GM23338 (cell line): Measurements from ENCODE around the gene ATP6V0C.
A peak's percentile ranks its signal among the peaks of the same experiment; 100 is the strongest.

Source experiments
- CREB1 ChIP-seq: fragments of 250-450 bp; sonication (Bioruptor Pico); IDR thresholded peaks from 2 replicates; pipeline ENCODE4 v1.5.0; 2020; ENCODE audit warnings: low read depth, mild to moderate bottlenecking, moderate library complexity
- CTCF ChIP-seq, 2 experiments: fragments of 200-600 bp in 1 of 2; sonication (generic) in 1 of 2; conservative IDR thresholded peaks; 2 replicates each; pipeline versions ENCODE4 v1.5.1 to v1.6.1; 2016 to 2017; ENCODE audit warnings: antibody characterized with exemption in 2 of 2, low read depth in 2 of 2, mild to moderate bottlenecking in 2 of 2, moderate library complexity in 1 of 2
- EZH2 ChIP-seq: fragments of 200-600 bp; sonication (generic); IDR thresholded peaks from one replicate; pipeline ENCODE4 v1.8.0; 2017; ENCODE audit warnings: antibody characterized with exemption, mild to moderate bottlenecking, low read depth; ENCODE audit not compliant: unreplicated experiment
- EZH2phosphoT487 ChIP-seq: fragments of 200-600 bp; sonication (generic); IDR thresholded peaks from one replicate; pipeline ENCODE4 v1.8.1; 2018; ENCODE audit warnings: antibody characterized with exemption; ENCODE audit not compliant: unreplicated experiment
- POLR2AphosphoS5 ChIP-seq: IDR thresholded peaks from 2 replicates; pipeline ENCODE4 v1.6.1; 2016; ENCODE audit warnings: antibody characterized with exemption, low read depth
- ZNF114 ChIP-seq: fragments of 250-450 bp; sonication (Bioruptor Pico); IDR thresholded peaks from 2 replicates; pipeline ENCODE4 v1.5.0; 2020; ENCODE audit warnings: mild to moderate bottlenecking, moderate library complexity
- ZNF462 ChIP-seq: fragments of 250-450 bp; sonication (Bioruptor Pico); IDR thresholded peaks from 2 replicates; pipeline ENCODE4 v1.5.0; 2020; ENCODE audit warnings: mild to moderate bottlenecking, moderate library complexity
- TF ChIP-seq, protein P1 (sequence below): IDR thresholded peaks from one replicate; pipeline ENCODE4 v1.6.1; 2018; ENCODE audit warnings: antibody characterized with exemption; ENCODE audit not compliant: unreplicated experiment

DNA sequence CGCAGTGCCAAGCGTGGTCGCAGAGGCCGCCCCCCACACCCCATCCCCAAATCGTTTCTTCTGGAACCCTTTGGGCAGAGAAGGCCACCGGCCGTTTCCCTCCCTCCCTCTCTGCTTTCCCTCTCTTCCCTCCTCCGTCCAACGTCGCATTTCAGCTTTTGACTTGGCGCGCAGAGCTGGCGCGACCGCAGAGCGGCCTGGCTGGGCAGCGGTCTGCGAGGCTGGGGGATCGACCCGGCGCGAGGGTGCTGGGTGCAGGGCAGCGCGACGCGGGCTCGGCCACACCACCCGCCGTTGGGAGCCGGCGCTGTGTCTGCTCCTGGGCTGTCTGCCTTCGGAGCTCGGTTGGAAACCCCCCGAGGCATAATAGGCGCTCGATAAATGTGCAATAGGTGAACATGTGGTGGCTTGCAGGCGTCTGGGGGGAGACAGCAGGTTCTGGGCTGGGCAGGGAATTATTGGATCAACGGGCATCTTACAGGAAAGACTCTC lies 45.5 kb upstream of the ATP6V0C start:
- TF ChIP-seq CTCF (conservative IDR thresholded peaks at IDR 0.05; ENCODE audit: low read depth in 2 of 2) (no peak), POLR2AphosphoS5 (no peak), EZH2phosphoT487 (no peak), CREB1 (no peak), EZH2 (peak; percentile 72), ZNF114 (no peak), ZNF462 (CRISPR knock-in tag) (no peak)
- TF ChIP-seq, protein P1, sequence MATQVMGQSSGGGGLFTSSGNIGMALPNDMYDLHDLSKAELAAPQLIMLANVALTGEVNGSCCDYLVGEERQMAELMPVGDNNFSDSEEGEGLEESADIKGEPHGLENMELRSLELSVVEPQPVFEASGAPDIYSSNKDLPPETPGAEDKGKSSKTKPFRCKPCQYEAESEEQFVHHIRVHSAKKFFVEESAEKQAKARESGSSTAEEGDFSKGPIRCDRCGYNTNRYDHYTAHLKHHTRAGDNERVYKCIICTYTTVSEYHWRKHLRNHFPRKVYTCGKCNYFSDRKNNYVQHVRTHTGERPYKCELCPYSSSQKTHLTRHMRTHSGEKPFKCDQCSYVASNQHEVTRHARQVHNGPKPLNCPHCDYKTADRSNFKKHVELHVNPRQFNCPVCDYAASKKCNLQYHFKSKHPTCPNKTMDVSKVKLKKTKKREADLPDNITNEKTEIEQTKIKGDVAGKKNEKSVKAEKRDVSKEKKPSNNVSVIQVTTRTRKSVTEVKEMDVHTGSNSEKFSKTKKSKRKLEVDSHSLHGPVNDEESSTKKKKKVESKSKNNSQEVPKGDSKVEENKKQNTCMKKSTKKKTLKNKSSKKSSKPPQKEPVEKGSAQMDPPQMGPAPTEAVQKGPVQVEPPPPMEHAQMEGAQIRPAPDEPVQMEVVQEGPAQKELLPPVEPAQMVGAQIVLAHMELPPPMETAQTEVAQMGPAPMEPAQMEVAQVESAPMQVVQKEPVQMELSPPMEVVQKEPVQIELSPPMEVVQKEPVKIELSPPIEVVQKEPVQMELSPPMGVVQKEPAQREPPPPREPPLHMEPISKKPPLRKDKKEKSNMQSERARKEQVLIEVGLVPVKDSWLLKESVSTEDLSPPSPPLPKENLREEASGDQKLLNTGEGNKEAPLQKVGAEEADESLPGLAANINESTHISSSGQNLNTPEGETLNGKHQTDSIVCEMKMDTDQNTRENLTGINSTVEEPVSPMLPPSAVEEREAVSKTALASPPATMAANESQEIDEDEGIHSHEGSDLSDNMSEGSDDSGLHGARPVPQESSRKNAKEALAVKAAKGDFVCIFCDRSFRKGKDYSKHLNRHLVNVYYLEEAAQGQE, result no peak
